Mucosa of rectum (tissue), 2 donors: ENCODE results near the gene TMPRSS3.

Experiments
- H3K27ac ChIP-seq, 2 donors: one replicate each; pipeline ENCODE4 v1.7.0; 2013; ENCODE audit warnings: inconsistent platforms in 2 of 2, low read depth in 2 of 2, low read length in 2 of 2
- H3K27me3 ChIP-seq, 2 donors: one replicate each; pipeline ENCODE4 v1.7.0; 2013; ENCODE audit warnings: low read length in 2 of 2; ENCODE audit not compliant: control insufficient read depth in 2 of 2, insufficient read depth in 2 of 2
- H3K36me3 ChIP-seq, 2 donors: one replicate each; pipeline ENCODE4 v1.7.0; 2013; ENCODE audit warnings: low read length in 2 of 2; ENCODE audit not compliant: control insufficient read depth in 2 of 2, insufficient read depth in 2 of 2
- H3K4me1 ChIP-seq, 2 donors: one replicate each; pipeline ENCODE4 v1.7.0; 2013; ENCODE audit warnings: low read length in 2 of 2, mild to moderate bottlenecking in 1 of 2; ENCODE audit not compliant: control insufficient read depth in 2 of 2, insufficient read depth in 2 of 2
- H3K4me3 ChIP-seq, 2 donors: one replicate each; pipeline ENCODE4 v1.7.0; 2013; ENCODE audit warnings: low read length in 2 of 2
- H3K9ac ChIP-seq, 2 donors: one replicate each; pipeline ENCODE4 v1.7.0; 2013; ENCODE audit warnings: low read length in 2 of 2, low read depth in 1 of 2, mild to moderate bottlenecking in 1 of 2
- H3K9me3 ChIP-seq, 2 donors: one replicate each; pipeline ENCODE4 v1.7.0; 2013; ENCODE audit warnings: low read length in 2 of 2; ENCODE audit not compliant: control insufficient read depth in 2 of 2
- donor health status: healthy.
- donor health status: Normal muscosa, but diverticular disease.

TMPRSS3 gene

DNA sequence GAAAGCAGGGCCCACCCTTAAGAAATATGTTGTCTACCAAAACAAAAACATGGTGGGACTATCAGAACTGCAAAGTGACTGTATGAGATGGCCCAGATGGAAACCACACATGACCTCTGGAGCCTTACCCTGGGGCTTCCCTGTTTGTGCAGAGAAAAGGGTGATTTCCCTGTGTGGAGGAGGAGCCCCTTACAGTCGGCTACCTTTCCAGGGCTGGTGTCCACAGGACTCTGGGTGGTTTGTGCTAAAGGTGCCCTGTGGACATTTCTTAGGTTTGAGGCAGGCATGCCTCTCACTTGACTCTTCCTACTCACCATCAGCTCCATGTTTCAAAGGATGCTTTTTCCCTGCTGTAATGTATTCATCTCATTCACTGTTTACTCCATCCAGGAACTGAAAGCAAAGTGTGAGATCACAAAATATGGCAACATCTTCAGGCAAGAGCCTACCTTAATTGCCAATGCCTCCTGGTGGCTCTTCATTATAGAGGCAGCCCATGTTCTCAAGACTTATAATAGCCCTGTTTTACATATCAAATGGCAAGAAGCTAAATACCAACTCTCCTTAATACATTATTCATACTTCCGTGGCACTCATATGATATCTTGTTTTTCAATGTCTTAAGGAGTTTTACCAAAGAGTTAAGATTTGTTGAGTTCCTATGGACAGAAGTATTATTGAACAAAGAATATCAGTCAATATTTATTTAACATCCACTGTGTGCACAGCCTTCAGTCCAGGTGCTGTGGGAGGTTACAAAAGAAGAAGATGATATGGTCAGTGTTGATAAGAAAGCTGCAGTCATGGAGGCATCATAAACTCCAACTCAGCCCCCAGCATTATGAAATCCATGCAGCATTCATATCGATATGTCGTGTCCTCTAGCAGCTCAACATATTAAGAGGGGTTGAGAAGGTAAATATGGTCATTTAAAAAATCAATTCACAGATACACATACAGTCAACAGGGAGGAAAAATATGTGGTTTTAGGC lies 65.2 kb downstream of the TMPRSS3 start:
- Histone ChIP-seq H3K27me3 (peaks cover 0 to 4% of the 10 kb centered on the region in 2 donors), H3K9me3 (peaks cover 0 to 2% of the 10 kb centered on the region in 2 donors), H3K9ac (no peak overlapping the region), H3K4me3 (no peak overlapping the region), H3K27ac (peak overlapping the region; percentile 82 to 87), H3K36me3 (no peaks in the 10 kb centered on the region), H3K4me1 (peaks cover 19 to 33% of the 10 kb centered on the region in 2 donors)

DNA sequence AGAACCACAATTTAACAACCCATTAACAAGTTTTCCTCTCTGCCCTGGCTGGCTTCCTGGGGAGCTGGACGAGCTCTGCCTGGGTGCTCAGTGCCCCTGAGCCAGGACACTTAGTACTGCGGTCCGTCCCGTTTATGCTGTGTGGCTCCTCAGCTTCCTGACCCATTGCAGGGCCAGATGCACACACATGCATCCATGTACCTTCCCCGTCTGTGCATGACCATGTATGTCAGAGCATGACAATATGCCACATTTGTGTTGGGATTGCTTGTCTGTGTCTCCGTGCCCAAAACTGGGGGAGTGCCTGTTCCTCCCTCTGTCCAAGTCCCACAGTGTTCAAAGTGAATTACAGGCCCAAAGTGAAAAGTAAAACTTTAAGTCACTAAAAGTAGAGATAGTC lies 71.0 kb downstream of the TMPRSS3 start:
- no peaks in the 10 kb centered on the region for H3K36me3 ChIP-seq
- peaks cover 0 to 4% of the 10 kb centered on the region in 2 donors for H3K27me3 ChIP-seq
- H3K9me3 ChIP-seq = no peaks in the 10 kb centered on the region
- H3K9ac ChIP-seq = no peak overlapping the region
- no peak overlapping the region for H3K27ac ChIP-seq
- H3K4me3 ChIP-seq = no peak overlapping the region
- peaks cover 6 to 10% of the 10 kb centered on the region in 2 donors for H3K4me1 ChIP-seq
